ENCODE results near the gene CCDC80.
"Not testable (repeated sequence)": the region's sequence is repeated elsewhere in the genome, so short reads cannot be mapped to it uniquely, and the experiment has no call there.

Gene CCDC80

DNA sequence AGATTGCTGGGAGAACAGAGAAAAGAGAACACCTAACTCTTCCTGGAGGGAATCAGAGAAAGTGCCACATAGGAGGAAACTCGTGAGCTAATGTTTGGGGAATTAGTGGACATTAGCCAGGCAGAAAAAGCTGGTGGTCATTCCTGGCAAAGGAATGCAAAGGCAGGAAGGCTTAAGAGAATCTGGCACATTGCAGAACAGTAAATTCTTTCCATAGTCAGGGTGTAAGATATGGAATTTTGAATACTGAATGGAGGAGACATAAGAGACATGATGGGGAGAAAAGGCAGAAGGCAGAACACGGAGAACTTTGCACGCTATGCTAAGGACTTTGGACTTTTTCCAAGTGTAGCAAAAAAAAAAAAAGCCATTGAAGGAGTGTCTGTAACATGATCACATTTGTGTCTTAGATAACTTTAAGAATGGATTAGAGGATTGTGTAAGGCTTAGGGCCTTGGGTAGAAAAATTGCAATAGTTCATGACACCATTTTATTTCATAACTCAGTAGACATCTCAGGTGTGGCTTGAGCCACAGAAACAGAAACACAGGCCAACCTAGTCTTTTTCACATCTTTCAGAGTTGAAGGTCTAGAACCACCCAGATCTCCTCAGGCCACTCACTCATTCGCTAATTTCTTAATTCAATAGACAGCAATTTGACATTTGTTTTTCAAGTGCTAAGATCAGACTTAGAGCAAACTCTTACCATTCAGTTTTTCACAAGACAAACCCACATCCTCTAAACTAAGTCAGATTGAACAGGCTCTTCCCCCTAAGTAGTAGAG lies 31.2 kb upstream of the CCDC80 start:
- Histone ChIP-seq H3K4me2 (peak overlapping the region; percentile 4 to 57 (median 38); a peak in 13 of 22 replicates), H3K27ac (no peak overlapping the region)

DNA sequence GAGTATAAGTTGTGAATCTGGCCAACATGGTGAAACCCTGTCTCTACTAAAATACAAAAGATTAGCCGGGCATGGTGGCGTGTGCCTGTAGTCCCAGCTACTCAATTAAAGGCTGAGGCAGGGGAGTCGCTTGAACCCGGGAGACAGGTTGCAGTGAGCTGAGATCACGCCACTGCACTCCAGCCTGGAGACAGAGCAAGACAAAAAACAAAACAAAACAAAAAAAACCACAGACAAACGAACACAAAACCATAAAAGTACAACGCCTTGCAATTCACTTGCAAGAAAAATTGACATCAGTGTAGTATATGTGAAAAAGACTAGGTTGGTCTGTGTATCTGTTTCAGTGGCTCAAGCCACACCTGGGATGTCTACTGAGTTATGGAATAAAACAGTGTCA lies 29.9 kb upstream of the CCDC80 start:
- Histone ChIP-seq H3K4me3 (no peak overlapping the region), H4K20me1 (no peaks in the 10 kb centered on the region), H3K4me2 (no peak overlapping the region), H3K27me3 (no peaks in the 10 kb centered on the region), H3K4me1 (peaks cover 4 to 19% (median 9%) of the 10 kb centered on the region in 10 experiments; a peak in 16 of 20 replicates), H3K27ac (no peak overlapping the region), H3K36me3 (no peaks in the 10 kb centered on the region), H3K9me3 (replicated peaks in 1 of 11) (no peaks in the 10 kb centered on the region), H3K9ac (no peak overlapping the region)
- no peak for TF ChIP-seq Cebpa-rat (IDR thresholded peaks at IDR 0.05)

More for the DNA sequence above, 31.2 kb upstream of the CCDC80 start:
- H3K27me3 ChIP-seq, result no peaks in the 10 kb centered on the region
- no peaks in the 10 kb centered on the region for H3K36me3 ChIP-seq
- TF ChIP-seq Cebpa-rat (IDR thresholded peaks at IDR 0.05), result no peak
- H3K4me1 ChIP-seq, result peaks cover 11 to 31% (median 20%) of the 10 kb centered on the region in 10 experiments
- peaks cover 0 to 2% (median 0%) of the 10 kb centered on the region in 11 experiments; a peak in 1 of 22 replicates for H4K20me1 ChIP-seq
- H3K4me3 ChIP-seq, result no peak overlapping the region
- no peak overlapping the region for H3K9ac ChIP-seq
- no peaks in the 10 kb centered on the region for H3K9me3 ChIP-seq (replicated peaks in 1 of 11)

DNA sequence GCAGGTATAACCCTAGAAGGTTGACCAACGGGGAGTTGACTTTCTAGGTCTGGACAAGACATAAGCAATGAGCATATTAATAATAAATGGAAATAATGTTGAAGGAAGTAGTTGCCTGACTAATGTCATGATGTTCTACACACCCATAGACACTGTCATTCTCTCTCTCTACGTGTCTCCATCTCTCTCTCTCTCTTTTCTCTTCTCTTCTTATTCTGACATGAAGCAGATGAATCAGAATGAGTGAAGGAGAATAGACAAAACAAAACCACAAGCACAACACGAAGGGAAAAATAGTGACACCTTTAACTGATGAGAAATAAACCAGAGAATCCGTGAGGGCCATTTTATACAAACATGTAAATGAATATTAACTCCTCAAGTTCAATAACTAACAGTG lies 26.7 kb upstream of the CCDC80 start:
- no peak overlapping the region for H3K4me3 ChIP-seq
- no peaks in the 10 kb centered on the region for H3K36me3 ChIP-seq
- peaks cover 0 to 7% (median 0%) of the 10 kb centered on the region in 11 experiments; a peak in 1 of 22 replicates for H3K9me3 ChIP-seq (replicated peaks in 1 of 11)
- no peaks in the 10 kb centered on the region for H4K20me1 ChIP-seq
- no peaks in the 10 kb centered on the region for H3K27me3 ChIP-seq
- H3K4me1 ChIP-seq, result peaks cover under 1 to 8% (median 4%) of the 10 kb centered on the region in 10 experiments; a peak in 15 of 20 replicates
- no peak overlapping the region for H3K4me2 ChIP-seq
- TF ChIP-seq Cebpa-rat (IDR thresholded peaks at IDR 0.05), result no peak
- no peak overlapping the region for H3K27ac ChIP-seq
- H3K9ac ChIP-seq, result no peak overlapping the region

DNA sequence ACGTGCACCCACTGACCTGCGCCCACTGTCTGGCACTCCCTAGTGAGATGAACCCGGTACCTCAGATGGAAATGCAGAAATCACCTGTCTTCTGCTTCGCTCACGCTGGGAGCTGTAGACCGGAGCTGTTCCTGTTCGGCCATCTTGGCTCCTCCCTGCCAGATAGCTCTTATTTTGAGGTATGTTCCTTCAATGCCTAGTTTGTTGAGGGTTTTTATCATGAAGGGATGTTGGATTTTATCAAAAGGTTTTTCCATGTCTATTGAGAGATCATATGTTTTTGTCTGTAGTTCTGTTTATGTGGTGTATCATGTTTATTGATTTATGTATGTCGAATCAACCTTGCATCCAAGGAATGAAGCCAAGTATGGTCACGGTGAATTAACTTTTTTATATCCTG lies 24.1 kb upstream of the CCDC80 start:
- H3K4me2 ChIP-seq, H3K9ac ChIP-seq, H3K27ac ChIP-seq: not testable (repeated sequence)

DNA sequence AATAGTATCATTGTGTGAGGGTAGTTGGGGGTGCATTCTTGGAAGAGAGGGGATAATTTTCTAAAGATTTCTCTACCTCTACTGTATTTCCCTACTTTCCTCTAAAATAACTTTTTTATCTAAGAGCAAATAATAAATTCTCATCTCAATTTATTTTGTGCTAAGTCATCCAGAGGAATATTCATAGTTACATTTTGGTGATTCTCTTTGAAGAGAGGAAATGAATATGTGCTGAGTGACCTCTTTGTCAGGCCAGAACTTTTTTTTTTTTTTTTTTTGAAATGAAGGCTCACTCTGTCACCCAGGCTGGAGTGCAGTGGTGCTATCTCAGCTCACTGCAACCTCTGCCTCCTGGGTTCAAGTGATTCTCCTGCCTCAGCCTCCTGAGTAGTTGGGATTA lies 15.1 kb upstream of the CCDC80 start:
- Histone ChIP-seq H3K27ac (no peak overlapping the region), H3K27me3 (no peaks in the 10 kb centered on the region), H3K36me3 (no peaks in the 10 kb centered on the region), H3K4me1 (peaks cover 0 to 11% (median 0%) of the 10 kb centered on the region in 10 experiments; a peak in 4 of 20 replicates), H3K4me3 (no peak overlapping the region), H3K9me3 (replicated peaks in 1 of 11) (no peaks in the 10 kb centered on the region), H3K4me2 (peak overlapping the region in 1 of 11 experiments; percentile 29; a peak in 1 of 22 replicates), H3K9ac (no peak overlapping the region), H4K20me1 (no peaks in the 10 kb centered on the region)
- TF ChIP-seq Cebpa-rat (IDR thresholded peaks at IDR 0.05), result no peak

More for the DNA sequence above, 24.1 kb upstream of the CCDC80 start:
- not testable (repeated sequence) for H3K36me3 ChIP-seq; H3K4me3 ChIP-seq; H4K20me1 ChIP-seq; H3K27me3 ChIP-seq; H3K4me1 ChIP-seq; H3K9me3 ChIP-seq (replicated peaks in 1 of 11)

DNA sequence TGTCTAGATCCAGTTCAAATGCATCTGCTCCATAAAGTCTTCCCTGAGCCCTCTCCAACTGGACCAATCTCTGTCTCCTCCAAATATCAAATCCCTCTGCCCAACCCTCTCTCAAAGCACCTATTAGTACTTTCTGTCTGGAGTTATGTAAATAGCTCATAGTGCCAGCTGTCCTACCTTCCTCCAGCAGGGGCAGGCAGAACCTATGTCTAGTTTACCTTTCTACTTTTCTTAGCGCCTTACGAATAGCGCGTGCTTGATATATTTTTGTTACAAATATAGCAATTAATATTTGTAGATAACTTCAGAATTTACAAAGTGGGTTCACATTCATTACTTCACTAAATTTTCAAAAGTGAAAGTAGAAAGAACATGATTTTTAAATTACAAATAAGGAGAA lies 14.0 kb upstream of the CCDC80 start:
- no peak overlapping the region for H3K27ac ChIP-seq
- no peaks in the 10 kb centered on the region for H3K9me3 ChIP-seq (replicated peaks in 1 of 11)
- no peak overlapping the region for H3K4me2 ChIP-seq
- H3K9ac ChIP-seq, result no peak overlapping the region
- no peak overlapping the region for H3K4me3 ChIP-seq
- peaks cover 0 to 11% (median 0%) of the 10 kb centered on the region in 10 experiments; a peak in 4 of 20 replicates for H3K4me1 ChIP-seq
- no peaks in the 10 kb centered on the region for H3K36me3 ChIP-seq
- no peak for TF ChIP-seq Cebpa-rat (IDR thresholded peaks at IDR 0.05)
- H3K27me3 ChIP-seq, result no peaks in the 10 kb centered on the region
- no peaks in the 10 kb centered on the region for H4K20me1 ChIP-seq

DNA sequence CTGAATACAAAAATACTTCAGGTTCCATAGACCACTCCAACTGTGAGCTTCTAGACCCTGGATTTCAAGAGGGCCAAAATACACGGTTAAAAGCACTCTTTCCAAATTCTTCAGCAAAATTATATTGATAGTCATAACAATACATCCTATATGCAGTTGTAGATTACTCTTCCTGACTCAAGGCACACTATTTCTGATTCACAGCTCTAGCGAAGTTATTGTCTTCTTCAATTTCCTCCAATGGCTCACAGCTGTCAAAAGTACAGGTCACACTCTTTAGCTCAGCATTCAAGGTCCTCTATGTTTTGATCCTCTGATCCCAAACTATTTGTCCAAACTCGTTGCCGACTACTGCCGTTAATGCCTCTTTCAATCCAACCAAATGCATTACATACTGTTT lies 13.5 kb upstream of the CCDC80 start:
- Histone ChIP-seq H4K20me1 (no peaks in the 10 kb centered on the region), H3K27ac (no peak overlapping the region), H3K4me2 (no peak overlapping the region), H3K36me3 (no peaks in the 10 kb centered on the region), H3K4me3 (no peak overlapping the region), H3K4me1 (peaks cover 0 to 11% (median 0%) of the 10 kb centered on the region in 10 experiments; a peak in 4 of 20 replicates), H3K9me3 (replicated peaks in 1 of 11) (no peaks in the 10 kb centered on the region), H3K27me3 (no peaks in the 10 kb centered on the region), H3K9ac (no peak overlapping the region)
- TF ChIP-seq Cebpa-rat (IDR thresholded peaks at IDR 0.05), result no peak

DNA sequence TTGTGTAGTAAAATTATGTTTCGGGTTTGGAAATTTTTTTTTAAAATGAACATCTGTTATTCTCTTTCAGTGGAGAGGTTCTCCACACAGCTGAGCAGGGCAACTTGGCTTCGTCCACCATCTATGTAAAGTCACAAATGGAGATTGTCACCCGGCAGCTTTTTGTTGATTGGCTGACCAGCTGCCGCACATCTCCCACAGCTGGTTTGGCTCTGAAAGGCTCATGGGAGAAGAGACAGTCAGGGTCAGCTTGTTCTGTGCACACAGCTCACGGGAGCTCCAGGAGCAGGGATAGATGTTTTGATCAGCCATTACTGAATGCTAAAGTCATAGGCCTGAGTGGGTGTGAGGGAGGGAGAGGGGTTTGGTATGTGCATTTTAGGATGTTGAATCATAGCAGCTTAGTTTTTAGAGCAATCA lies 12.9 kb upstream of the CCDC80 start:
- no peak for TF ChIP-seq Cebpa-rat (IDR thresholded peaks at IDR 0.05)
- H3K27me3 ChIP-seq, result no peaks in the 10 kb centered on the region
- no peak overlapping the region for H3K27ac ChIP-seq
- no peaks in the 10 kb centered on the region for H3K36me3 ChIP-seq
- H3K4me1 ChIP-seq, result peaks cover 0 to 16% (median 0%) of the 10 kb centered on the region in 10 experiments; a peak in 7 of 20 replicates
- H4K20me1 ChIP-seq, result no peaks in the 10 kb centered on the region
- H3K9ac ChIP-seq, result no peak overlapping the region
- no peaks in the 10 kb centered on the region for H3K9me3 ChIP-seq (replicated peaks in 1 of 11)
- no peak overlapping the region for H3K4me2 ChIP-seq
- H3K4me3 ChIP-seq, result no peak overlapping the region

DNA sequence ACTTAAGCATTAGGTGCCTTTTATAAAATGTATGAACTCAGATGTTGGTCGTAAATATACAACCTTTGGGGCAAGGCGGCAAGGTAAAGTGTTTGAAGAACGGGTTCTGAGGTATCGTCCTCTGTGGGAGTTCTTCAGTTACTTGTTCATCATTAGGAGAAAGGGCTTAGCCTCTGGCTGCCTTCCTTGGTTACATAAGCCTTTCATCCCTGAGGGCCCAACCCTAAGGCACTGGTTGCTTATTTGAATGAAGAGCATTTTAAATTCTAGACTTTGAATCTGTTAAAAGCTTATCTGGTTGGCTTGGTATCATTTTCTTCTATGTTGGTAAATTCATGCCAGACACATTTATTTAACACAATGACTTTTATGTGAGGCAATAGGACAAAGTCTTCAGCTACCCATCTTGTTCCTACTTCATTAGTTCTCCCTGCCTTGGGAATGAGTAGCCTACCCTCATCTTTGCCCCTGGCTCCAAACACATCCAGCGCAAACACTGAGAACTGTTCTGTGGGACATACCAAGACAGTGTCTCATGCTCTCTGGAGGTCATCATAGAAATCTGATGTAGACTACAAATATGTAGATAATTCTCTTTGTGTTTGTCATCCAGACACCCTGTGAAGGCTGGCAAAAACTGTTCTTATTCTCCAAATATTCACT lies 12.4 kb upstream of the CCDC80 start:
- H3K9me3 ChIP-seq (replicated peaks in 1 of 11), result no peaks in the 10 kb centered on the region
- H3K4me3 ChIP-seq, result no peak overlapping the region
- no peaks in the 10 kb centered on the region for H3K27me3 ChIP-seq
- H3K9ac ChIP-seq, result no peak overlapping the region
- peaks cover 0 to 22% (median 0%) of the 10 kb centered on the region in 10 experiments; a peak in 7 of 20 replicates for H3K4me1 ChIP-seq
- no peaks in the 10 kb centered on the region for H4K20me1 ChIP-seq
- no peaks in the 10 kb centered on the region for H3K36me3 ChIP-seq
- H3K27ac ChIP-seq, result no peak overlapping the region
- H3K4me2 ChIP-seq, result no peak overlapping the region
- TF ChIP-seq Cebpa-rat (IDR thresholded peaks at IDR 0.05), result no peak

Measured in BLaER1 treated with 17β-estradiol and CSF1 and Interleukin-3, amounts not matched to agents 10 nM and 100 nM (cell line).